Endothelial cell of umbilical vein (primary cell): Measurements from ENCODE around the gene PRPF19. TPM values are rescaled to one million over a fixed set of nuclear protein-coding genes. Genes with fewer than 3 reads are reported as not detected.
A peak's percentile ranks its signal among the peaks of the same experiment; 100 is the strongest.

Experiments
- BruUV-seq: library from RNA; stranded (reverse); fragments of 400-500 nt; replicated peaks from 2 replicates; lab custom pipeline; 2021; lab: Mats Ljungman, UMichigan
- CTCF ChIA-PET: fragments of 300-600, 350-600 bp; sonication (Branson Sonifier 250); formaldehyde crosslinking; loops from one replicate; lab custom pipeline; 2021; ENCODE audit warnings: antibody characterized with exemption, inconsistent platforms; lab: Charles Lee
- POLR2A ChIA-PET: fragments of 300-600, 350-600 bp; sonication (Branson Sonifier 250); formaldehyde crosslinking; loops from one replicate; lab custom pipeline; 2021; ENCODE audit warnings: antibody characterized with exemption, inconsistent platforms; lab: Charles Lee
- DNase-seq: peaks from one replicate; pipeline ENCODE4 v3.0.0-alpha.2; 2011; ENCODE audit warnings: low read depth, low spot score
- FAIRE-seq: peaks from 2 replicates; lab custom pipeline; 2011; peaks lifted over from hg19 to GRCh38; lab: Jason Lieb, UNC
- H2AFZ ChIP-seq: 2 replicates; pipeline ENCODE4 v1.6.0; 2012; ENCODE audit warnings: low read depth, low read length, control low read depth, inconsistent platforms
- H3K27ac ChIP-seq: 2 replicates; pipeline ENCODE4 v1.5.1; 2011; ENCODE audit warnings: low read depth, mild to moderate bottlenecking, control low read depth, low read length, moderate library complexity; ENCODE audit not compliant: insufficient read depth
- H3K27me3 ChIP-seq, 2 experiments: 2 replicates each; pipeline versions ENCODE4 v1.6.0 to v1.6.1; 2011; ENCODE audit warnings: low read length in 2 of 2, mixed read lengths in 1 of 2; ENCODE audit not compliant: control insufficient read depth in 2 of 2, insufficient read depth in 2 of 2
- H3K36me3 ChIP-seq, 2 experiments: 2 replicates in 1 of 2; 3 replicates in 1 of 2; pipeline ENCODE4 v1.5.1; 2011; ENCODE audit warnings: low read length in 2 of 2, mild to moderate bottlenecking in 1 of 2, moderate library complexity in 1 of 2; ENCODE audit not compliant: control insufficient read depth in 2 of 2, insufficient read depth in 2 of 2; ENCODE audit errors: extremely low read depth in 1 of 2
- H3K4me1 ChIP-seq: 3 replicates; pipeline ENCODE4 v1.5.1; 2011; ENCODE audit warnings: mild to moderate bottlenecking, low read length; ENCODE audit not compliant: control insufficient read depth, insufficient read depth; ENCODE audit errors: extremely low read depth
- H3K4me2 ChIP-seq: 2 replicates; pipeline ENCODE4 v1.6.1; 2011; ENCODE audit warnings: low read length, control low read depth, mixed read lengths; ENCODE audit not compliant: insufficient read depth
- H3K4me3 ChIP-seq, 3 experiments: fragments of 200-600 bp in 1 of 3; sonication (generic), shearing (Covaris generic) in 1 of 3; replicated peaks in 1 of 3; 2 replicates each; pipeline ENCODE4 v1.5.1; 2011 to 2016; ENCODE audit warnings: control low read depth in 3 of 3, low read length in 3 of 3, mild to moderate bottlenecking in 2 of 3, inconsistent platforms in 1 of 3, low read depth in 1 of 3, moderate library complexity in 1 of 3; ENCODE audit not compliant: insufficient read depth in 1 of 3
- H3K79me2 ChIP-seq: 2 replicates; pipeline ENCODE4 v1.6.0; 2012; ENCODE audit warnings: low read length, inconsistent platforms; ENCODE audit not compliant: control insufficient read depth, insufficient read depth
- H3K9ac ChIP-seq: replicated peaks from 2 replicates; pipeline ENCODE3; 2011; ENCODE audit warnings: low read length, control low read depth; ENCODE audit not compliant: insufficient read depth; ENCODE audit errors: extremely low read depth
- H3K9me1 ChIP-seq: replicated peaks from 3 replicates; pipeline ENCODE4 v1.6.0; 2011; ENCODE audit warnings: mild to moderate bottlenecking, low read length; ENCODE audit not compliant: control insufficient read depth, insufficient read depth; ENCODE audit errors: extremely low read depth
- H3K9me3 ChIP-seq: replicated peaks from 2 replicates; pipeline ENCODE4 v1.5.1; 2012; ENCODE audit warnings: low read length, inconsistent platforms; ENCODE audit not compliant: control insufficient read depth, insufficient read depth
- H4K20me1 ChIP-seq: replicated peaks from 2 replicates; pipeline ENCODE3; 2011; ENCODE audit warnings: mild to moderate bottlenecking, low read length; ENCODE audit not compliant: control insufficient read depth, insufficient read depth; ENCODE audit errors: extremely low read depth
- CTCF ChIP-seq, 2 donors: IDR thresholded peaks; 1 replicate in 1 of 2; 2 replicates in 1 of 2; pipeline ENCODE4 v1.5.1; 2011; ENCODE audit warnings: low read length in 2 of 2, mild to moderate bottlenecking in 2 of 2, moderate library complexity in 2 of 2, control low read depth in 1 of 2, inconsistent platforms in 1 of 2, low read depth in 1 of 2; ENCODE audit not compliant: insufficient read depth in 1 of 2; ENCODE audit errors: extremely low read depth in 1 of 2
- EZH2 ChIP-seq: IDR thresholded peaks from 2 replicates; pipeline ENCODE4 v1.6.1; 2012; ENCODE audit warnings: borderline replicate concordance, low read depth, mild to moderate bottlenecking, moderate library complexity, low read length, inconsistent platforms; ENCODE audit not compliant: severe bottlenecking
- FOS ChIP-seq: IDR thresholded peaks from 2 replicates; pipeline ENCODE4 v1.6.1; 2011; ENCODE audit warnings: mild to moderate bottlenecking, low read length, moderate library complexity, borderline replicate concordance; ENCODE audit not compliant: insufficient read depth
- GATA2 ChIP-seq: IDR thresholded peaks from 2 replicates; pipeline ENCODE4 v1.7.0; 2011; ENCODE audit warnings: low read depth, mild to moderate bottlenecking, moderate library complexity, mixed read lengths, low read length; ENCODE audit not compliant: insufficient read length, insufficient read depth
- JUN ChIP-seq: IDR thresholded peaks from 2 replicates; pipeline ENCODE4 v1.6.1; 2011; ENCODE audit warnings: borderline replicate concordance, low read depth; ENCODE audit not compliant: insufficient read length, insufficient read depth
- MAX ChIP-seq: IDR thresholded peaks from 2 replicates; pipeline ENCODE4 v1.6.1; 2011; ENCODE audit not compliant: insufficient read depth, insufficient read length
- MYC ChIP-seq: IDR thresholded peaks from one replicate; pipeline ENCODE4 v1.6.1; 2011; ENCODE audit warnings: mild to moderate bottlenecking, low read depth, low read length
- POLR2A ChIP-seq: IDR thresholded peaks from 2 replicates; pipeline ENCODE4 v1.6.1; 2012; ENCODE audit warnings: low read depth, mild to moderate bottlenecking, control low read depth, low read length
- POLR2AphosphoS5 ChIP-seq: IDR thresholded peaks from 2 replicates; pipeline ENCODE4 v1.6.1; 2012; ENCODE audit warnings: low read depth, mild to moderate bottlenecking, control low read depth, low read length, moderate library complexity; ENCODE audit not compliant: insufficient read depth
- dilution Hi-C: fragments of 300-500 bp; cut with MboI; formaldehyde crosslinking; loops from one replicate; pipeline ENCODE4 v1.15.0; 2019; ENCODE audit warnings: low sequenced_read_pairs; ENCODE audit not compliant: extremely low pct_ligation_motif_present
- intact Hi-C: fragments of 100-400 bp; cut with micrococcal nuclease; formaldehyde crosslinking; loops from one replicate; pipeline ENCODE4 v1.10.0; 2022
- polyA plus RNA-seq, 4 experiments: library from polyadenylated mRNA; depleted of rRNA in 3 of 4; stranded (reverse) in 3 of 4; unstranded in 1 of 4; fragments of >200 nt; gene quantifications; 2 replicates each; pipeline versions ENCODE4 v1.2.1 to v1.2.3, GENCODE V29; 2011 to 2012; ENCODE audit warnings: missing spikeins in 1 of 4
- total RNA-seq: library from RNA; stranded (reverse); gene quantifications from 2 replicates; pipeline ENCODE4 v1.2.3, GENCODE V29; 2021

Gene PRPF19
- total and polyA plus RNA-seq, 2 donors (not counting 3 experiments of a cell fraction or from before 2014, with no cell fraction given), result 97.1 to 126 TPM

DNA sequence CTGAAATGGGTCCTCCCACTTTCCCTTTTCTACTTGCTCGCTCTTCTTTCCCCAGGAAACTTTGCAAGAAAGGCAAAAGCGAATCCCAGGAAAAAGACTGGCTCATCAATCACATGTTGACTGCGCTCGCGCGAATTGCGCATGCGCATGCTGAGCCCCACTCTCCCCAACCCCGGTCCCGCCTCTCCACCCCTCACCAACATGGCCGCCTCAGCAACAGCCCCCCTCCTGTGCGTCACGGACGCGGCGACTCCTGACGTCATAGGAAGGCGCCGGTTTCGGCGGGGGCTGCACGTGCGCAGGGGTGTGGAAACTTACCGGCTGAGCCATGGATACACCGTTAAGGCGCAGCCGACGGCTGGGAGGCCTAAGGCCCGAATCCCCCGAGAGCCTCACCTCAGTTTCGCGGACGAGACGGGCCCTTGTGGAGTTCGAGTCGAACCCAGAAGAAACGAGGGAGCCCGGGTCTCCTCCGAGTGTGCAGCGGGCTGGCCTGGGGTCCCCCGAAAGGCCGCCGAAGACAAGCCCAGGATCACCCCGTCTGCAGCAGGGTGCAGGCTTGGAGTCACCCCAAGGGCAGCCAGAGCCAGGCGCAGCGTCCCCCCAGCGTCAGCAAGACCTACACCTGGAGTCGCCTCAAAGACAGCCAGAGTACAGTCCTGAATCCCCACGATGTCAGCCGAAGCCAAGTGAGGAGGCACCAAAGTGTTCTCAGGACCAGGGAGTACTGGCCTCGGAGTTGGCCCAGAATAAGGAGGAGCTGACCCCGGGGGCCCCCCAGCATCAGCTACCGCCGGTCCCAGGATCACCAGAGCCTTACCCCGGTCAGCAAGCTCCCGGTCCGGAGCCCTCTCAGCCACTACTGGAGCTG is 64.4 kb downstream of the PRPF19 start, which contains the start of gene CCDC86:
CCDC86 (plus strand) TSS at position 317 of the 871 bp plus-strand sequence; CDS start at position 329, 12 bp downstream.
- Histone ChIP-seq H3K27me3 (no peaks in the 10 kb centered on the region), H3K27ac (peak within 1 kb of the TSS; percentile 65), H3K79me2 (peaks cover 47% of the 10 kb centered on the region), H3K4me2 (peak within 1 kb of the TSS; percentile 79), H3K4me1 (peaks cover 37% of the 10 kb centered on the region), H3K36me3 (no peaks in the 10 kb centered on the region), H4K20me1 (no peaks in the 10 kb centered on the region), H3K9me1 (no peaks in the 10 kb centered on the region), H3K4me3 (peak within 1 kb of the TSS; percentile 64 to 74 (median 73)), H2AFZ (peak within 1 kb of the TSS; percentile 65), H3K9me3 (no peaks in the 10 kb centered on the region), H3K9ac (peak within 1 kb of the TSS; percentile 77)
- DNase-seq (peak; percentile 96), FAIRE-seq (peak; percentile 98)
- BruUV-seq, result TSS peak; percentile 65
- dilution Hi-C loops, result no loop called here
- POLR2A ChIA-PET, result no interaction called here
- intact Hi-C loops, result loop anchor here (1.0 kb wide), 1 partner anchor 73 kb away; no protein-coding TSS in a partner anchor
- CTCF ChIA-PET, result interaction anchor here (0.9 to 5.0 kb wide), 10 partner anchors 10 to 83 kb away, joined by 3 to 34 read pairs (median 8); no protein-coding TSS in a partner anchor
- TF ChIP-seq GATA2, result no peak
- TF ChIP-seq MAX, result peak; percentile 98
- TF ChIP-seq JUN, result no peak
- no peak for TF ChIP-seq EZH2
- no peak for TF ChIP-seq FOS
- peak; percentile 87 for TF ChIP-seq POLR2AphosphoS5
- peak; percentile 100 for TF ChIP-seq MYC
- peak; percentile 59 for TF ChIP-seq POLR2A
- TF ChIP-seq CTCF (IDR thresholded peaks at IDR 0.05; ENCODE audit: extremely low read depth in 1 of 2, insufficient read depth in 1 of 2, low read depth in 1 of 2, low read length in 2 of 2), result no peak

Other genes with a start within 250 kb of the PRPF19 start
- gene MS4A8, start 207.0 kb downstream of the PRPF19 start, total RNA-seq, result not detected in 2 replicates
- gene MS4A8, start 207.0 kb downstream of the PRPF19 start, polyA plus RNA-seq, result not detected in 2 replicates
- gene MS4A18, start 181.9 kb downstream of the PRPF19 start, total RNA-seq, result not detected in 2 replicates
- not detected in 2 replicates for gene MS4A18, start 181.9 kb downstream of the PRPF19 start, polyA plus RNA-seq
- not detected in 2 replicates for gene MS4A15, start 149.7 kb downstream of the PRPF19 start, total RNA-seq
- gene MS4A15, start 149.7 kb downstream of the PRPF19 start, polyA plus RNA-seq, result not detected in 2 replicates
- gene MS4A10, start 121.3 kb downstream of the PRPF19 start, total RNA-seq, result not detected in 2 replicates
- not detected in 2 replicates for gene MS4A10, start 121.3 kb downstream of the PRPF19 start, polyA plus RNA-seq
- 57.6 and 60.8 TPM in 2 replicates for gene CCDC86, start 64.5 kb downstream of the PRPF19 start, total RNA-seq
- gene CCDC86, start 64.5 kb downstream of the PRPF19 start, polyA plus RNA-seq, result 29.8 and 32.3 TPM in 2 replicates
- gene PTGDR2, start 50.6 kb downstream of the PRPF19 start, total RNA-seq, result 0.15 TPM in 1 of 2 replicates, not detected in the other
- gene PTGDR2, start 50.6 kb downstream of the PRPF19 start, polyA plus RNA-seq, result not detected in 2 replicates
- gene ZP1, start 39.0 kb downstream of the PRPF19 start, total RNA-seq, result not detected in 2 replicates
- gene ZP1, start 39.0 kb downstream of the PRPF19 start, polyA plus RNA-seq, result not detected in 2 replicates
- 172 and 192 TPM in 2 replicates for gene TMEM109, start 7.6 kb upstream of the PRPF19 start, total RNA-seq
- gene TMEM109, start 7.6 kb upstream of the PRPF19 start, polyA plus RNA-seq, result 141 and 143 TPM in 2 replicates
- 106 and 120 TPM in 2 replicates for gene TMEM132A, start 17.9 kb upstream of the PRPF19 start, total RNA-seq
- gene TMEM132A, start 17.9 kb upstream of the PRPF19 start, polyA plus RNA-seq, result 74.3 and 97.9 TPM in 2 replicates
- 1.7 and 4.4 TPM in 2 replicates for gene SLC15A3, start 45.6 kb upstream of the PRPF19 start, total RNA-seq
- gene SLC15A3, start 45.6 kb upstream of the PRPF19 start, polyA plus RNA-seq, result 3.3 TPM in 2 replicates
- gene CD6, start 65.1 kb upstream of the PRPF19 start, total RNA-seq, result not detected in 2 replicates
- gene CD6, start 65.1 kb upstream of the PRPF19 start, polyA plus RNA-seq, result not detected in 2 replicates
- not detected in 2 replicates for gene CD5, start 195.9 kb upstream of the PRPF19 start, total RNA-seq
- not detected in 2 replicates for gene CD5, start 195.9 kb upstream of the PRPF19 start, polyA plus RNA-seq